PC-3 (cell line): ENCODE results near the gene FBXO10. TPM values are rescaled to one million over a fixed set of nuclear protein-coding genes. Genes with fewer than 3 reads are reported as not detected.

ENCODE experiments used
- ATAC-seq: fragments of 200-7000 bp; cut with Tn5 transposase; 2 replicates; pipeline ENCODE4 v1.9.1; 2020; ENCODE audit warnings: mild to moderate bottlenecking, moderate library complexity
- BruUV-seq: library from RNA; stranded (reverse); fragments of 400-500 nt; replicated peaks from 2 replicates; lab custom pipeline; 2021; lab: Mats Ljungman, UMichigan
- CTCF ChIA-PET: fragments of 300-600 bp; sonication (Branson Sonifier 250); formaldehyde crosslinking; loops from one replicate; lab custom pipeline; 2022; ENCODE audit warnings: antibody characterized with exemption; lab: Charles Lee
- POLR2A ChIA-PET: fragments of 300-600 bp; sonication (Branson Sonifier 250); formaldehyde crosslinking; loops from one replicate; lab custom pipeline; 2022; ENCODE audit warnings: antibody characterized with exemption; ENCODE audit not compliant: unreplicated experiment; lab: Charles Lee
- DNase-seq: peaks from one replicate; pipeline ENCODE4 v3.0.0-alpha.2; 2015
- H2AFZ ChIP-seq: fragments of 300-600 bp; sonication (generic); 2 replicates; pipeline ENCODE4 v1.6.0; 2016; ENCODE audit warnings: antibody characterized with exemption, low read length
- H3F3A ChIP-seq: fragments of 300-600 bp; sonication (generic); one replicate; pipeline ENCODE4 v1.6.0; 2017; ENCODE audit warnings: antibody characterized with exemption, low read length, control low read depth, mild to moderate bottlenecking; ENCODE audit not compliant: unreplicated experiment
- H3K27ac ChIP-seq: fragments of 300-600 bp; sonication (generic); 2 replicates; pipeline ENCODE4 v1.5.1; 2016; ENCODE audit warnings: mild to moderate bottlenecking, low read length
- H3K27me3 ChIP-seq: fragments of 300-600 bp; sonication (generic); 2 replicates; pipeline ENCODE4 v1.6.1; 2016; ENCODE audit warnings: low read length, mixed read lengths
- H3K36me3 ChIP-seq: fragments of 300-600 bp; sonication (generic); 2 replicates; pipeline ENCODE4 v1.6.1; 2016; ENCODE audit warnings: low read depth, mixed run types, low read length, mixed read lengths
- H3K4me1 ChIP-seq: fragments of 300-600 bp; sonication (generic); 2 replicates; pipeline ENCODE4 v1.5.1; 2016; ENCODE audit warnings: low read length; ENCODE audit not compliant: insufficient read depth
- H3K4me2 ChIP-seq: fragments of 300-600 bp; sonication (generic); 2 replicates; pipeline ENCODE4 v1.6.0; 2016; ENCODE audit warnings: low read length
- H3K4me3 ChIP-seq: fragments of 300-600 bp; sonication (generic); 2 replicates; pipeline ENCODE4 v1.5.1; 2016; ENCODE audit warnings: mild to moderate bottlenecking, low read length, mixed read lengths
- H3K79me2 ChIP-seq: fragments of 300-600 bp; sonication (generic); 2 replicates; pipeline ENCODE4 v1.6.1; 2017; ENCODE audit warnings: low read length, mixed read lengths
- H3K9ac ChIP-seq: fragments of 300-600 bp; sonication (generic); 2 replicates; pipeline ENCODE4 v1.6.0; 2016; ENCODE audit warnings: mild to moderate bottlenecking, low read length
- H3K9me2 ChIP-seq: fragments of 300-600 bp; sonication (generic); replicated peaks from 2 replicates; pipeline ENCODE4 v1.6.1; 2016; ENCODE audit warnings: mixed run types, low read length, mixed read lengths
- H3K9me3 ChIP-seq: fragments of 300-600 bp; sonication (generic); 2 replicates; pipeline ENCODE4 v1.6.1; 2016; ENCODE audit warnings: low read length, mixed read lengths
- H4K20me1 ChIP-seq: fragments of 300-600 bp; sonication (generic); 2 replicates; pipeline ENCODE4 v1.6.1; 2016; ENCODE audit warnings: low read length, mixed read lengths
- CTCF ChIP-seq: fragments of 300-600 bp; sonication (generic); conservative IDR thresholded peaks from 2 replicates; pipeline ENCODE4 v1.5.1; 2017; ENCODE audit warnings: antibody characterized with exemption, low read depth, mild to moderate bottlenecking, low read length
- EZH2 ChIP-seq: fragments of 300-600 bp; sonication (generic); IDR thresholded peaks from one replicate; pipeline ENCODE4 v1.6.1; 2017; ENCODE audit warnings: antibody characterized with exemption, mild to moderate bottlenecking, low read length; ENCODE audit not compliant: unreplicated experiment
- EZH2phosphoT487 ChIP-seq: fragments of 300-600 bp; sonication (generic); IDR thresholded peaks from 2 replicates; pipeline ENCODE4 v1.6.1; 2018; ENCODE audit warnings: mild to moderate bottlenecking, antibody characterized with exemption, low read length, borderline replicate concordance
- intact Hi-C: fragments of 100-400 bp; cut with micrococcal nuclease; formaldehyde crosslinking; loops from 2 replicates; pipeline ENCODE4 v1.9.0; 2023
- total RNA-seq: library from RNA; depleted of rRNA; stranded (reverse); fragments of >200 nt; gene quantifications from 2 replicates; pipeline ENCODE4 v1.2.3, GENCODE V29; 2014

FBXO10 gene
- total RNA-seq, 1 experiment from 2014 or later, result 2.6 TPM

- no peak for DNase-seq
- Histone ChIP-seq H3K27me3 (no peaks in the 10 kb centered on the region), H3K4me3 (no peak overlapping the region), H3K36me3 (no peaks in the 10 kb centered on the region), H3F3A (no peaks in the 10 kb centered on the region), H4K20me1 (no peaks in the 10 kb centered on the region), H3K4me2 (no peak overlapping the region), H2AFZ (no peak overlapping the region), H3K27ac (no peak overlapping the region), H3K9ac (no peak overlapping the region), H3K79me2 (no peaks in the 10 kb centered on the region), H3K4me1 (peaks cover 5% of the 10 kb centered on the region; the same call in 1 of the 2 replicates), H3K9me2 (no peaks in the 10 kb centered on the region), H3K9me3 (no peaks in the 10 kb centered on the region)
- no TSS peak for BruUV-seq
- intact Hi-C loops, result no loop called here
- POLR2A ChIA-PET, result no interaction called here
- CTCF ChIA-PET, result no interaction called here
- TF ChIP-seq EZH2 (no peak), CTCF (no peak), EZH2phosphoT487 (no peak)
- no peak for ATAC-seq
Measured at GRCh38 chr9:37622462-37622861, 46.3 kb upstream of the FBXO10 start.

GRCh38 chr9:37621273-37622121, 45.3 kb upstream of the FBXO10 start:
- no peak for ATAC-seq
- no TSS peak for BruUV-seq
- H3K79me2 ChIP-seq, result no peaks in the 10 kb centered on the region

More at GRCh38 chr9:37621273-37622121, 45.3 kb upstream of the FBXO10 start:
- Histone ChIP-seq H3K4me2 (no peak overlapping the region), H3K9me3 (no peaks in the 10 kb centered on the region), H4K20me1 (no peaks in the 10 kb centered on the region), H3K27ac (no peak overlapping the region), H3K36me3 (no peaks in the 10 kb centered on the region), H3K27me3 (no peaks in the 10 kb centered on the region), H3K9ac (no peak overlapping the region), H3K4me1 (peaks cover 5% of the 10 kb centered on the region; the same call in 1 of the 2 replicates), H3F3A (no peaks in the 10 kb centered on the region), H3K9me2 (no peaks in the 10 kb centered on the region), H2AFZ (no peak overlapping the region), H3K4me3 (no peak overlapping the region)
- TF ChIP-seq EZH2phosphoT487, result no peak
- TF ChIP-seq EZH2, result no peak
- TF ChIP-seq CTCF, result no peak
- POLR2A ChIA-PET, result no interaction called here
- CTCF ChIA-PET, result no interaction called here
- no peak for DNase-seq
- intact Hi-C loops, result no loop called here
